ENCODE measurements around the gene RAI2.
A peak's percentile ranks its signal among the peaks of the same experiment; 100 is the strongest.

The RAI2 gene

GRCh38 chrX:17860811-17861488 lies at the start of gene RAI2:
Gene RAI2, minus strand, starts transcription at chrX:17861298. Its CDS starts 59,288 bp downstream, at chrX:17802010.
- DNase-seq (ENCODE audit: low read depth), result no peak

GRCh38 chrX:17888421-17888820 lies 27.3 kb upstream of the RAI2 start:
- DNase-seq (ENCODE audit: low read depth), result no peak

- DNase-seq (ENCODE audit: low read depth), result no peak
Observed at GRCh38 chrX:17882680-17883079, 21.6 kb upstream of the RAI2 start.

- DNase-seq (ENCODE audit: low read depth), result peak; percentile 16
Observed at GRCh38 chrX:17878028-17878670, 17.1 kb upstream of the RAI2 start.

- no peak for DNase-seq (ENCODE audit: low read depth)
Observed at GRCh38 chrX:17876135-17876534, 15.0 kb upstream of the RAI2 start.

GRCh38 chrX:17869580-17869979 lies 8.5 kb upstream of the RAI2 start:
- no peak for DNase-seq (ENCODE audit: low read depth)

- no peak for DNase-seq (ENCODE audit: low read depth)
Observed at GRCh38 chrX:17861489-17862011, 452 bp upstream of the RAI2 start.

GRCh38 chrX:17860179-17860780 lies 818 bp downstream of the RAI2 start:
- DNase-seq (ENCODE audit: low read depth), result no peak

- no peak for DNase-seq (ENCODE audit: low read depth)
Observed at GRCh38 chrX:17859609-17860178, 1.4 kb downstream of the RAI2 start.

GRCh38 chrX:17854531-17854930 lies 6.6 kb downstream of the RAI2 start:
- DNase-seq (ENCODE audit: low read depth), result no peak

- DNase-seq (ENCODE audit: low read depth), result no peak
Observed at GRCh38 chrX:17854069-17854468, 7.0 kb downstream of the RAI2 start.

- DNase-seq (ENCODE audit: low read depth), result no peak
Observed at GRCh38 chrX:17851874-17852273, 9.2 kb downstream of the RAI2 start.

GRCh38 chrX:17848545-17849265 lies 12.4 kb downstream of the RAI2 start:
- DNase-seq (ENCODE audit: low read depth), result no peak

GRCh38 chrX:17846045-17846444 lies 15.1 kb downstream of the RAI2 start:
- DNase-seq (ENCODE audit: low read depth), result no peak

- no peak for DNase-seq (ENCODE audit: low read depth)
Observed at GRCh38 chrX:17844236-17844635, 16.9 kb downstream of the RAI2 start.

GRCh38 chrX:17842769-17843525 lies 18.2 kb downstream of the RAI2 start:
- DNase-seq (ENCODE audit: low read depth), result no peak

- no peak for DNase-seq (ENCODE audit: low read depth)
Observed at GRCh38 chrX:17839269-17839668, 21.8 kb downstream of the RAI2 start.

GRCh38 chrX:17836830-17837229 lies 24.3 kb downstream of the RAI2 start:
- DNase-seq (ENCODE audit: low read depth), result no peak

GRCh38 chrX:17833954-17834353 lies 27.1 kb downstream of the RAI2 start:
- no peak for DNase-seq (ENCODE audit: low read depth)

GRCh38 chrX:17831255-17831654 lies 29.8 kb downstream of the RAI2 start:
- no peak for DNase-seq (ENCODE audit: low read depth)

- DNase-seq (ENCODE audit: low read depth), result no peak
Observed at GRCh38 chrX:17830211-17830610, 30.9 kb downstream of the RAI2 start.
